Neural cell (in vitro differentiated cells): ENCODE data around the gene DSCAM. TPM values are rescaled to one million over a fixed set of nuclear protein-coding genes. Genes with fewer than 3 reads are reported as not detected.

Source experiments
- H2AFZ ChIP-seq: fragments of 200-600, 300-800 bp; sonication (generic), shearing (Covaris generic); 2 replicates; pipeline ENCODE4 v1.6.0; 2014; ENCODE audit warnings: low read depth, mild to moderate bottlenecking, antibody characterized with exemption, low read length, moderate library complexity
- H3F3A ChIP-seq: fragments of 200-600 bp; shearing (Covaris generic); 2 replicates; pipeline ENCODE4 v1.6.1; 2016; ENCODE audit warnings: mild to moderate bottlenecking, moderate library complexity, mixed read lengths, antibody characterized with exemption, low read length; ENCODE audit not compliant: insufficient read depth, poor library complexity, severe bottlenecking
- H3K27ac ChIP-seq: fragments of 200-600, 300-800 bp; sonication (generic), shearing (Covaris generic); 2 replicates; pipeline ENCODE4 v1.5.1; 2014; ENCODE audit warnings: mild to moderate bottlenecking, low read length, moderate library complexity
- H3K27me3 ChIP-seq: fragments of 300-800, 200-600 bp; sonication (generic), shearing (Covaris generic); 2 replicates; pipeline ENCODE4 v1.6.0; 2014; ENCODE audit warnings: mild to moderate bottlenecking, low read depth, low read length, moderate library complexity; ENCODE audit not compliant: insufficient read depth
- H3K36me3 ChIP-seq: fragments of 300-800, 200-600 bp; sonication (generic), shearing (Covaris generic); 2 replicates; pipeline ENCODE4 v1.5.1; 2014; ENCODE audit warnings: mild to moderate bottlenecking, antibody characterized with exemption, low read length, moderate library complexity; ENCODE audit not compliant: insufficient read depth
- H3K4me2 ChIP-seq: fragments of 300-800, 200-600 bp; sonication (generic), shearing (Covaris generic); 2 replicates; pipeline ENCODE4 v1.6.0; 2014; ENCODE audit warnings: mild to moderate bottlenecking, low read length
- H3K4me3 ChIP-seq: fragments of 300-800, 200-600 bp; sonication (generic), shearing (Covaris generic); 2 replicates; pipeline ENCODE4 v1.5.1; 2014; ENCODE audit warnings: mild to moderate bottlenecking, low read length, moderate library complexity
- H3K79me2 ChIP-seq: fragments of 200-600 bp; shearing (Covaris generic); replicated peaks from 2 replicates; pipeline ENCODE4 v1.6.0; 2014; ENCODE audit warnings: mild to moderate bottlenecking, low read length, moderate library complexity; ENCODE audit not compliant: insufficient read depth
- H3K9ac ChIP-seq: fragments of 300-800, 200-600 bp; sonication (generic), shearing (Covaris generic); 2 replicates; pipeline ENCODE4 v1.6.1; 2016; ENCODE audit warnings: mild to moderate bottlenecking, low read length, mixed read lengths
- H3K9me2 ChIP-seq: fragments of 200-600 bp; shearing (Covaris generic); 2 replicates; pipeline ENCODE4 v1.6.1; 2016; ENCODE audit warnings: mild to moderate bottlenecking, low read length, mixed read lengths; ENCODE audit not compliant: insufficient read depth
- H3K9me3 ChIP-seq: fragments of 200-600, 300-800 bp; sonication (generic), shearing (Covaris generic); 2 replicates; pipeline ENCODE4 v1.6.1; 2016; ENCODE audit warnings: mild to moderate bottlenecking, mixed run types, low read length, moderate library complexity, mixed read lengths
- H4K20me1 ChIP-seq: fragments of 200-600 bp; shearing (Covaris generic); 2 replicates; pipeline ENCODE4 v1.6.1; 2016; ENCODE audit warnings: mild to moderate bottlenecking, mixed run types; ENCODE audit not compliant: insufficient read depth
- EP300 ChIP-seq: fragments of 450-650 bp; conservative IDR thresholded peaks from 2 replicates; pipeline ENCODE4 v1.6.1; 2014; ENCODE audit warnings: antibody characterized with exemption, mild to moderate bottlenecking, moderate library complexity; ENCODE audit not compliant: poor library complexity, severe bottlenecking
- EZH2 ChIP-seq: fragments of 200-600, 300-800 bp; shearing (Covaris generic), sonication (generic); IDR thresholded peaks from 2 replicates; pipeline ENCODE4 v1.6.1; 2014; ENCODE audit warnings: antibody characterized with exemption, low read length, borderline replicate concordance, mild to moderate bottlenecking; ENCODE audit not compliant: insufficient read depth, poor library complexity, severe bottlenecking
- MXI1 ChIP-seq: fragments of 450-650 bp; conservative IDR thresholded peaks from 2 replicates; pipeline ENCODE4 v1.6.1; 2014; ENCODE audit warnings: antibody characterized with exemption, mild to moderate bottlenecking; ENCODE audit not compliant: poor library complexity, severe bottlenecking
- POLR2AphosphoS5 ChIP-seq: IDR thresholded peaks from 2 replicates; pipeline ENCODE4 v1.6.1; 2012
- RAD21 ChIP-seq: fragments of 450-650 bp; conservative IDR thresholded peaks from 2 replicates; pipeline ENCODE4 v1.6.1; 2014; ENCODE audit warnings: antibody characterized with exemption, mild to moderate bottlenecking, moderate library complexity
- SMC3 ChIP-seq: fragments of 450-650 bp; conservative IDR thresholded peaks from 2 replicates; pipeline ENCODE4 v1.6.1; 2014; ENCODE audit warnings: antibody characterized with exemption, mild to moderate bottlenecking, moderate library complexity; ENCODE audit not compliant: poor library complexity
- TAF1 ChIP-seq: IDR thresholded peaks from 2 replicates; pipeline ENCODE4 v1.6.1; 2012; ENCODE audit warnings: low read depth
- polyA plus RNA-seq: library from polyadenylated mRNA; depleted of rRNA; stranded (reverse); fragments of >200 nt; gene quantifications from 2 replicates; pipeline ENCODE4 v1.2.3, GENCODE V29; 2014
- TF ChIP-seq, protein P1 (sequence below): IDR thresholded peaks from 2 replicates; pipeline ENCODE4 v1.6.1; 2012; ENCODE audit warnings: borderline replicate concordance
- TF ChIP-seq, protein P2 (sequence below): fragments of 450-650 bp; IDR thresholded peaks from 2 replicates; pipeline ENCODE4 v1.5.1; 2014; ENCODE audit warnings: antibody characterized with exemption, mild to moderate bottlenecking, moderate library complexity; ENCODE audit not compliant: poor library complexity, severe bottlenecking

DSCAM gene
- polyA plus RNA-seq, 1 donor from 2014 or later = 5.3 TPM

DNA sequence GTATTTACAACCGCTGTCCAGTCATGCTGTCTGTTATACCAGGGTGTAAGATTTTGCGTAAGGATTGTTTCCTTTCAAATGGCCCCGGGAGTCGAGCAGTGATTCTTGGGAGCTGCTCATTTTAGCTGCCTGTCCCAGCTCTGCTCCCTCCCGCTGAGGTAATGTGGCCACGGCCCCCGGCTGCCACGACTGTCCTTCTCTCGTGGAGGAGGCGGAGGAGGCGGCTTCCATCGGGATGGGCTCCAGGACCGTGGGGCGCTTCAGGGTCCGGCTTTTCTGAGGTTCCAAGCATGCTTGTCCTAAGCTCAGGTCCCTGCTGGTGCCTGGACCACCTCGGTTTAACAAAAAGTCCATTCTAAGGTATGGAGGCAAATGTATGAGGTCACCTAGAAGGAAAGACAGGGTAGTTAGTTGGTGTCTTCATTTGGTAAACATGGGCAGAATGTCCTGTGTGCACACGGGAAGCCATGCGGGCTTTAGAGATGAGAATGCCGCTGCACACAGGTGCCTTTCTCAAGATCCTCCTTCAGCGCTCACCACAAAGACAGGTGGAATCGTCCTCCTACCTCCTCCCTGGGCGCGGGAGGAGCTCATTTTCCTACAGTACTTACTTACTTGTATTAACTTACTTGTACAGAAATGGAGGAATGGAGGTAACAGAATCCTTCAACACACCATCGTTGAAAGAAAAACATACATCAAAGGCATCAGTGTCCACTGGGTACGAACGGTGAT lies 833.8 kb downstream of the DSCAM start:
- no peaks in the 10 kb centered on the region for H3K27me3 ChIP-seq
- no peaks in the 10 kb centered on the region for H3K9me3 ChIP-seq
- H3K36me3 ChIP-seq = no peaks in the 10 kb centered on the region
- H3K4me3 ChIP-seq = no peak overlapping the region
- TF ChIP-seq, protein P1, sequence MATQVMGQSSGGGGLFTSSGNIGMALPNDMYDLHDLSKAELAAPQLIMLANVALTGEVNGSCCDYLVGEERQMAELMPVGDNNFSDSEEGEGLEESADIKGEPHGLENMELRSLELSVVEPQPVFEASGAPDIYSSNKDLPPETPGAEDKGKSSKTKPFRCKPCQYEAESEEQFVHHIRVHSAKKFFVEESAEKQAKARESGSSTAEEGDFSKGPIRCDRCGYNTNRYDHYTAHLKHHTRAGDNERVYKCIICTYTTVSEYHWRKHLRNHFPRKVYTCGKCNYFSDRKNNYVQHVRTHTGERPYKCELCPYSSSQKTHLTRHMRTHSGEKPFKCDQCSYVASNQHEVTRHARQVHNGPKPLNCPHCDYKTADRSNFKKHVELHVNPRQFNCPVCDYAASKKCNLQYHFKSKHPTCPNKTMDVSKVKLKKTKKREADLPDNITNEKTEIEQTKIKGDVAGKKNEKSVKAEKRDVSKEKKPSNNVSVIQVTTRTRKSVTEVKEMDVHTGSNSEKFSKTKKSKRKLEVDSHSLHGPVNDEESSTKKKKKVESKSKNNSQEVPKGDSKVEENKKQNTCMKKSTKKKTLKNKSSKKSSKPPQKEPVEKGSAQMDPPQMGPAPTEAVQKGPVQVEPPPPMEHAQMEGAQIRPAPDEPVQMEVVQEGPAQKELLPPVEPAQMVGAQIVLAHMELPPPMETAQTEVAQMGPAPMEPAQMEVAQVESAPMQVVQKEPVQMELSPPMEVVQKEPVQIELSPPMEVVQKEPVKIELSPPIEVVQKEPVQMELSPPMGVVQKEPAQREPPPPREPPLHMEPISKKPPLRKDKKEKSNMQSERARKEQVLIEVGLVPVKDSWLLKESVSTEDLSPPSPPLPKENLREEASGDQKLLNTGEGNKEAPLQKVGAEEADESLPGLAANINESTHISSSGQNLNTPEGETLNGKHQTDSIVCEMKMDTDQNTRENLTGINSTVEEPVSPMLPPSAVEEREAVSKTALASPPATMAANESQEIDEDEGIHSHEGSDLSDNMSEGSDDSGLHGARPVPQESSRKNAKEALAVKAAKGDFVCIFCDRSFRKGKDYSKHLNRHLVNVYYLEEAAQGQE = no peak
- no peak for TF ChIP-seq SMC3
- TF ChIP-seq, protein P2, sequence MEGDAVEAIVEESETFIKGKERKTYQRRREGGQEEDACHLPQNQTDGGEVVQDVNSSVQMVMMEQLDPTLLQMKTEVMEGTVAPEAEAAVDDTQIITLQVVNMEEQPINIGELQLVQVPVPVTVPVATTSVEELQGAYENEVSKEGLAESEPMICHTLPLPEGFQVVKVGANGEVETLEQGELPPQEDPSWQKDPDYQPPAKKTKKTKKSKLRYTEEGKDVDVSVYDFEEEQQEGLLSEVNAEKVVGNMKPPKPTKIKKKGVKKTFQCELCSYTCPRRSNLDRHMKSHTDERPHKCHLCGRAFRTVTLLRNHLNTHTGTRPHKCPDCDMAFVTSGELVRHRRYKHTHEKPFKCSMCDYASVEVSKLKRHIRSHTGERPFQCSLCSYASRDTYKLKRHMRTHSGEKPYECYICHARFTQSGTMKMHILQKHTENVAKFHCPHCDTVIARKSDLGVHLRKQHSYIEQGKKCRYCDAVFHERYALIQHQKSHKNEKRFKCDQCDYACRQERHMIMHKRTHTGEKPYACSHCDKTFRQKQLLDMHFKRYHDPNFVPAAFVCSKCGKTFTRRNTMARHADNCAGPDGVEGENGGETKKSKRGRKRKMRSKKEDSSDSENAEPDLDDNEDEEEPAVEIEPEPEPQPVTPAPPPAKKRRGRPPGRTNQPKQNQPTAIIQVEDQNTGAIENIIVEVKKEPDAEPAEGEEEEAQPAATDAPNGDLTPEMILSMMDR = no peak
- TF ChIP-seq EP300 = no peak
- no peak for TF ChIP-seq TAF1
- TF ChIP-seq MXI1 = no peak
- no peak for TF ChIP-seq RAD21
- TF ChIP-seq EZH2 = no peak
- TF ChIP-seq POLR2AphosphoS5 = no peak
- no peaks in the 10 kb centered on the region for H3K9me2 ChIP-seq
- H3K79me2 ChIP-seq = no peaks in the 10 kb centered on the region
- H2AFZ ChIP-seq = no peak overlapping the region
- no peak overlapping the region for H3K9ac ChIP-seq
- no peaks in the 10 kb centered on the region for H3F3A ChIP-seq
- no peak overlapping the region for H3K27ac ChIP-seq
- no peaks in the 10 kb centered on the region for H4K20me1 ChIP-seq
- H3K4me2 ChIP-seq = no peak overlapping the region

DNA sequence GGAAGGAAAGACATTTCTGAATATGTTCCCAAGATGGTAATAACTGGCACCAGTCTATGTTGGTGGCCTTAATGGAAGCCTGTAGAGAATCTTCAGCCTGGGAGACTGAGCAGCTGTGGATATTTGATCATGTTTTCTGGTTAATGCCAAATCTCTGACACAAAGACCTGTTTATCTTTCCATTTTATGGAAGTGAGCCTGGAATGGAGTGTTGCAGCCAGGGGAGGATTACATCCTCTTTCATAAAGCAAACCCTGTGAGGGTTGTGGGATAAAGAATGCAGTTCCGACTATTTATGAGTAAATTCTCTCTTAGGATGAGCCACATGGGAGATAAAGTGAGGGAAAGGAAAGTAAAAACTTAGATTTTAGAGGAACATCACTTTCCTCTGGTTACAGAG lies 835.6 kb downstream of the DSCAM start:
- no peaks in the 10 kb centered on the region for H3K36me3 ChIP-seq
- TF ChIP-seq TAF1 (no peak), EZH2 (no peak), RAD21 (no peak), EP300 (no peak), POLR2AphosphoS5 (no peak), SMC3 (no peak), MXI1 (no peak)
- TF ChIP-seq, protein P2 = no peak
- TF ChIP-seq, protein P1 = no peak
- H3K4me3 ChIP-seq = no peak overlapping the region
- H3K27me3 ChIP-seq = no peaks in the 10 kb centered on the region
- no peak overlapping the region for H3K4me2 ChIP-seq
- H3F3A ChIP-seq = no peaks in the 10 kb centered on the region
- H3K79me2 ChIP-seq = no peaks in the 10 kb centered on the region
- no peak overlapping the region for H3K9ac ChIP-seq
- no peaks in the 10 kb centered on the region for H4K20me1 ChIP-seq
- H2AFZ ChIP-seq = no peak overlapping the region
- no peaks in the 10 kb centered on the region for H3K9me2 ChIP-seq
- no peak overlapping the region for H3K27ac ChIP-seq
- no peaks in the 10 kb centered on the region for H3K9me3 ChIP-seq
